Measurements from ENCODE around the gene DDX55.
"Not testable (repeated sequence)": the region's sequence is repeated elsewhere in the genome, so short reads cannot be mapped to it uniquely, and the experiment has no call there.

DDX55 gene

GRCh38 chr12:123601602-123602489 is at the start of gene DDX55:
TSS of gene DDX55 (plus strand) at chr12:123602099. CDS start at chr12:123602149, 50 bp downstream.
- peak; percentile 88 for DNase-seq (ENCODE audit: low read depth)

- not testable (repeated sequence) for DNase-seq (ENCODE audit: low read depth)
These were observed 47.8 kb upstream of the DDX55 start for GRCh38 chr12:123554136-123554535.

- not testable (repeated sequence) for DNase-seq (ENCODE audit: low read depth)
These were observed 47.1 kb upstream of the DDX55 start for GRCh38 chr12:123554843-123555242.

GRCh38 chr12:123558487-123558886 is 43.4 kb upstream of the DDX55 start:
- not testable (repeated sequence) for DNase-seq (ENCODE audit: low read depth)

GRCh38 chr12:123559468-123559867 is 42.4 kb upstream of the DDX55 start:
- DNase-seq (ENCODE audit: low read depth): no peak

- DNase-seq (ENCODE audit: low read depth): peak; percentile 70
These were observed 30.5 kb upstream of the DDX55 start for GRCh38 chr12:123571343-123571813.

GRCh38 chr12:123572391-123572790 is 29.5 kb upstream of the DDX55 start:
- DNase-seq (ENCODE audit: low read depth): no peak

GRCh38 chr12:123573870-123574269 is 28.0 kb upstream of the DDX55 start:
- no peak for DNase-seq (ENCODE audit: low read depth)

- DNase-seq (ENCODE audit: low read depth): no peak
These were observed 25.3 kb upstream of the DDX55 start for GRCh38 chr12:123576611-123577010.

- DNase-seq (ENCODE audit: low read depth): no peak
These were observed 23.7 kb upstream of the DDX55 start for GRCh38 chr12:123578243-123578642.

- DNase-seq (ENCODE audit: low read depth): not testable (repeated sequence)
These were observed 23.1 kb upstream of the DDX55 start for GRCh38 chr12:123578829-123579228.

GRCh38 chr12:123580772-123581171 is 21.1 kb upstream of the DDX55 start:
- DNase-seq (ENCODE audit: low read depth): peak; percentile 41

GRCh38 chr12:123591702-123592481 is 10.0 kb upstream of the DDX55 start:
- no peak for DNase-seq (ENCODE audit: low read depth)

GRCh38 chr12:123595729-123596128 is 6.2 kb upstream of the DDX55 start:
- DNase-seq (ENCODE audit: low read depth): no peak

GRCh38 chr12:123597100-123597499 is 4.8 kb upstream of the DDX55 start:
- no peak for DNase-seq (ENCODE audit: low read depth)

GRCh38 chr12:123598522-123598921 is 3.4 kb upstream of the DDX55 start:
- DNase-seq (ENCODE audit: low read depth): no peak

GRCh38 chr12:123599310-123599709 is 2.6 kb upstream of the DDX55 start:
- DNase-seq (ENCODE audit: low read depth): no peak

- no peak for DNase-seq (ENCODE audit: low read depth)
These were observed 2.2 kb upstream of the DDX55 start for GRCh38 chr12:123599721-123600120.

- peak; percentile 19 for DNase-seq (ENCODE audit: low read depth)
These were observed 824 bp downstream of the DDX55 start for GRCh38 chr12:123602651-123603195.

GRCh38 chr12:123603495-123603894 is 1.6 kb downstream of the DDX55 start:
- not testable (repeated sequence) for DNase-seq (ENCODE audit: low read depth)

GRCh38 chr12:123607756-123608155 is 5.9 kb downstream of the DDX55 start:
- no peak for DNase-seq (ENCODE audit: low read depth)

GRCh38 chr12:123608182-123608581 is 6.3 kb downstream of the DDX55 start:
- DNase-seq (ENCODE audit: low read depth): no peak

GRCh38 chr12:123614110-123614509 is 12.2 kb downstream of the DDX55 start:
- DNase-seq (ENCODE audit: low read depth): no peak
